Lung (tissue), 12 donors: ENCODE data around the gene APOB. TPM values are rescaled to one million over a fixed set of nuclear protein-coding genes. Genes with fewer than 3 reads are reported as not detected.
A peak's percentile ranks its signal among the peaks of the same experiment; 100 is the strongest.

Experiments
- ATAC-seq: fragments of 200-7000 bp; cut with Tn5 transposase; one replicate; pipeline ENCODE4 v1.9.1; 2020; ENCODE audit warnings: moderate number of reproducible peaks; ENCODE audit not compliant: insufficient read depth, low FRiP score
- DNase-seq, 3 donors: peaks; one replicate each; pipeline ENCODE4 v3.0.0-alpha.2; 2013 to 2017
- H3K27ac ChIP-seq, 2 donors: one replicate each; pipeline ENCODE4 v1.5.1; 2013; ENCODE audit warnings: mild to moderate bottlenecking in 2 of 2, moderate library complexity in 2 of 2, control low read depth in 1 of 2, inconsistent platforms in 1 of 2, low read depth in 1 of 2, low read length in 1 of 2
- H3K27me3 ChIP-seq, 3 donors: one replicate each; pipeline ENCODE4 v1.5.1; 2013; ENCODE audit warnings: low read length in 2 of 3; ENCODE audit not compliant: control insufficient read depth in 3 of 3, insufficient read depth in 3 of 3
- H3K36me3 ChIP-seq, 4 donors: one replicate each; pipeline ENCODE4 v1.5.1; 2013; ENCODE audit warnings: low read length in 4 of 4, mild to moderate bottlenecking in 1 of 4, moderate library complexity in 1 of 4; ENCODE audit not compliant: control insufficient read depth in 4 of 4, insufficient read depth in 4 of 4
- H3K4me1 ChIP-seq, 5 donors: one replicate each; pipeline ENCODE4 v1.5.1; 2013; ENCODE audit warnings: low read length in 5 of 5, mild to moderate bottlenecking in 2 of 5, moderate library complexity in 1 of 5; ENCODE audit not compliant: control insufficient read depth in 5 of 5, insufficient read depth in 5 of 5
- H3K4me3 ChIP-seq: one replicate; pipeline ENCODE4 v1.5.1; 2013; ENCODE audit warnings: mild to moderate bottlenecking, control low read depth, moderate library complexity
- H3K9ac ChIP-seq, 2 donors: one replicate each; pipeline ENCODE4 v1.5.1; 2013; ENCODE audit warnings: low read length in 2 of 2, control low read depth in 1 of 2; ENCODE audit not compliant: insufficient read depth in 1 of 2
- H3K9me3 ChIP-seq, 4 donors: one replicate each; pipeline ENCODE4 v1.5.1; 2013; ENCODE audit warnings: low read length in 3 of 4, mild to moderate bottlenecking in 1 of 4, moderate library complexity in 1 of 4; ENCODE audit not compliant: control insufficient read depth in 4 of 4, insufficient read depth in 3 of 4
- WGBS, 2 donors: extraction: QIAGEN DNeasy Blood & Tissue Kit; methylation state at CpG; one replicate each; pipeline ENCODE4 v1.1.7; 2013; 5-methylcytosine and 5-hydroxymethylcytosine counted together
- polyA plus RNA-seq, 2 donors: library from polyadenylated mRNA; stranded (reverse); fragments of 200-250 nt; gene quantifications; one replicate each; pipeline ENCODE4 v1.2.1, GENCODE V29; 2013
- total RNA-seq, 2 donors: library from RNA; depleted of rRNA in 1 of 2; stranded (reverse); fragments of >200 nt in 1 of 2; gene quantifications; one replicate each; pipeline ENCODE4 v1.2.1, GENCODE V29; 2014 to 2021
- TF ChIP-seq, protein P1 (sequence below): IDR thresholded peaks from 2 replicates; pipeline ENCODE4 v1.5.1; 2012; ENCODE audit warnings: mild to moderate bottlenecking; ENCODE audit errors: control extremely low read depth, extremely low read depth
- donor health status: control.
- donor health status: control.
- donor health status: Bipolar disorder and iron deficiency.
- donor health status: healthy.
- donor health status: DM: yes; HTN: yes; CAD: no.

The APOB gene
- total and polyA plus RNA-seq, 4 donors: 0.04 to 1.7 (median 0.18) TPM

DNA sequence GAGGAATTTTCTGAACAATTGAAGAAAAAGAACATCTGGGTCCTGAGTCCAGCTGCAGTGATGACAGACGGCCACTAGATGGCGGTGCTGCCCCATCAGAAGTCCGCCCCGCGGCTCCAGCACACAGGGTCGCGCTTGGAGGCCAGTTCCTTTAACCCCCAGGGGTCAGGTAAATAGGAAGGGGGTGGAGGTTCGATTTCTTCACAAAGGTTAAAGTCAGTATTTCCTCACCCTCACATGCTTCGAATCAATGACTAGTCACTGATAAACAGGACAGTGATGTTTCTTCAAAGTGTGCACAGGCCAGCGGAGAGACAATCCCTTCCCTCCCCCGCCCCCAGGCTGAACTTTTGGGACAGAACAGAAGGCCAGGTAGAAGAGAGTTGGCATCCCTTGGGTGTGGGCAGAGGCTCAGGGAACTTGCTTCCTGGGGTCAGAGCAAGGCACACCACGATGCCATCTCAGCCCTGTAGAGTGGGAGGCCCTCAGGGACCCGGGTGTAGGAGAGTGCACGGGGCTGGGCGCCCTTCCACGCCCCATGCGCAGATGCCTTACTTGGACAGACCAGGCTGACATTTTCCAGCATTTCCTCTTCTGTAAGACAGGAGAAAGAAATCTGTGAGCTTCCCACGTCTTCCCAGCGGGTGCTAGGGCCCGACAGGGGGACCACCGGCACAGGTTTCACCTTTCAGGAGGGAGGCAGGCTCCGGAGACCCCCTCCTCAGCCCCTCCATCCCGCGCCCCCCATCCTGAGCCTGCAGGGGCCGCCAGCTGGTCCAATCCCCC, 722 bp downstream of the APOB start:
- no peaks in the 10 kb centered on the region for H3K9me3 ChIP-seq
- H3K36me3 ChIP-seq: no peaks in the 10 kb centered on the region
- peaks cover 0 to 15% (median 2%) of the 10 kb centered on the region in 5 donors for H3K4me1 ChIP-seq
- no peak overlapping the region for H3K4me3 ChIP-seq
- WGBS, 2 donors: 16 to 25% methylated on average over 25 of the region's 25 CpGs
- H3K9ac ChIP-seq: no peak overlapping the region
- TF ChIP-seq, protein P1, sequence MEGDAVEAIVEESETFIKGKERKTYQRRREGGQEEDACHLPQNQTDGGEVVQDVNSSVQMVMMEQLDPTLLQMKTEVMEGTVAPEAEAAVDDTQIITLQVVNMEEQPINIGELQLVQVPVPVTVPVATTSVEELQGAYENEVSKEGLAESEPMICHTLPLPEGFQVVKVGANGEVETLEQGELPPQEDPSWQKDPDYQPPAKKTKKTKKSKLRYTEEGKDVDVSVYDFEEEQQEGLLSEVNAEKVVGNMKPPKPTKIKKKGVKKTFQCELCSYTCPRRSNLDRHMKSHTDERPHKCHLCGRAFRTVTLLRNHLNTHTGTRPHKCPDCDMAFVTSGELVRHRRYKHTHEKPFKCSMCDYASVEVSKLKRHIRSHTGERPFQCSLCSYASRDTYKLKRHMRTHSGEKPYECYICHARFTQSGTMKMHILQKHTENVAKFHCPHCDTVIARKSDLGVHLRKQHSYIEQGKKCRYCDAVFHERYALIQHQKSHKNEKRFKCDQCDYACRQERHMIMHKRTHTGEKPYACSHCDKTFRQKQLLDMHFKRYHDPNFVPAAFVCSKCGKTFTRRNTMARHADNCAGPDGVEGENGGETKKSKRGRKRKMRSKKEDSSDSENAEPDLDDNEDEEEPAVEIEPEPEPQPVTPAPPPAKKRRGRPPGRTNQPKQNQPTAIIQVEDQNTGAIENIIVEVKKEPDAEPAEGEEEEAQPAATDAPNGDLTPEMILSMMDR: peak; percentile 93
- H3K27ac ChIP-seq: no peak overlapping the region
- peaks cover 0 to 30% (median 0%) of the 10 kb centered on the region in 3 donors for H3K27me3 ChIP-seq
- ATAC-seq (no peak), DNase-seq (peak; percentile 70 to 75 (median 72))

DNA sequence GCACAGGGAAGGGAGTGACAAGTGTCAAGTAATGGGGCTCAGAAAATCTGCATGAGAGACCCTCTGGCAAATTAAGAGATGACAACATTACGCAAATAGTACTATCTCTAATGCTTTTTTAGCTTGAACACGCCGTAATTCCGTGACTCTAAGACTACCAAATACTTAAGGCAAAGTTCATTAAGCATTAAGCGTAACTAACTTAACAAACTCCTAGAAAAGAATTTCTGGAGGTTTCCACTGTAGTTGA, 1.2 kb downstream of the APOB start:
- Histone ChIP-seq H3K9ac (no peak overlapping the region), H3K36me3 (no peaks in the 10 kb centered on the region)

DNA sequence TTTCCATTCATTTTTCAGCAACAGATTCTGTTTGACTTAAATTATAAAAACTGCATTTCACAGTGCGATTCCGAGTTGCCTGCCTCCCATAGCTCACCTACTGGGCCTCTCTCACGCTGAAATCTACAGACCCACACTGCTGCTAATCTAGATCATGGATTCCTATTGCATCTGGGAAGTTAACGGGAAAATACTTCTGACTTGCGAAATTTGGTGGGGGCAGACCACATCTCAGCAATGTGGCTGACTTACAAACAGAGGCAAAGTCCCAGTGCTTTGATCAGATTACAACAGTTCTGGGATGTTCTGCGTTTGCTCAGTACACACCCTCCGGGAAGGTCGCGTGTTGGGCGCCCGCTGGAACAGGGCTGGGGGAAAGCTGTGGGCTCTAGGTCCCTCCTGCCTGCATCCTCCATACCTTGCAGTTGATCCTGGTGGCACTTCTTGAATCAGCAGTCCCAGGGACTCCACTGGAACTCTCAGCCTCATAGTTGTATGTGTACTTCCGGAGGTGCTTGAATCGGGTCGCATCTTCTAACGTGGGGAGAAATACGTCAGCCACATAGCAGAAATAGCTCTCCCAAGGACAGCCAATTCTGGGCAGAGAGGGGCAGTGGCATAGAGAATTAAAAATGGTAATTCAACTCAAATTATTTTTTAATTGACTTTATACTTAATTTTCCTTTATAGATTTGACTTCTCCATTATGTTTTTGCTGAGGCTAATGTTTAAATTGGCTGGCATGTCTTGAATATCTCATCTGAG, 1.7 kb downstream of the APOB start:
- ATAC-seq (no peak), DNase-seq (peak in 1 of 3 donors; percentile 4)
- H3K27me3 ChIP-seq: peaks cover 0 to 24% (median 0%) of the 10 kb centered on the region in 3 donors
- WGBS, 2 donors: 72 to 84% methylated on average over 16 of the region's 16 CpGs
- TF ChIP-seq, protein P1: no peak
- H3K36me3 ChIP-seq: no peaks in the 10 kb centered on the region
- H3K27ac ChIP-seq: no peak overlapping the region
- no peak overlapping the region for H3K9ac ChIP-seq
- no peaks in the 10 kb centered on the region for H3K9me3 ChIP-seq
- H3K4me3 ChIP-seq: no peak overlapping the region
- H3K4me1 ChIP-seq: peaks cover 0 to 10% (median 2%) of the 10 kb centered on the region in 5 donors

More for the DNA sequence above, 1.2 kb downstream of the APOB start:
- DNase-seq (no peak), ATAC-seq (no peak)
- H3K27me3 ChIP-seq: peaks cover 0 to 26% (median 0%) of the 10 kb centered on the region in 3 donors
- WGBS, 2 donors: 23 to 27% methylated on average over 5 of the region's 5 CpGs
- TF ChIP-seq, protein P1: no peak
- H3K27ac ChIP-seq: no peak overlapping the region
- H3K9me3 ChIP-seq: no peaks in the 10 kb centered on the region
- H3K4me3 ChIP-seq: no peak overlapping the region
- peaks cover 0 to 15% (median 2%) of the 10 kb centered on the region in 5 donors for H3K4me1 ChIP-seq
